BLaER1 treated with 17β-estradiol and CSF1 and Interleukin-3, amounts not matched to agents 10 nM and 100 nM (cell line): Measurements from ENCODE around the gene RUBCN.
"Not testable (repeated sequence)": the region's sequence is repeated elsewhere in the genome, so short reads cannot be mapped to it uniquely, and the experiment has no call there.

Source experiments
- H3K27ac ChIP-seq, 11 experiments: shearing (Covaris generic); formaldehyde crosslinking; 2 replicates each; pipeline ENCODE4 v1.8.1; 2022
- H3K27me3 ChIP-seq, 11 experiments: shearing (Covaris generic); formaldehyde crosslinking; 2 replicates each; pipeline ENCODE4 v1.8.1; 2022
- H3K36me3 ChIP-seq, 11 experiments: shearing (Covaris generic); formaldehyde crosslinking; 2 replicates each; pipeline ENCODE4 v1.8.1; 2022
- H3K4me1 ChIP-seq, 10 experiments: shearing (Covaris generic); formaldehyde crosslinking; 2 replicates each; pipeline ENCODE4 v1.8.1; 2022
- H3K4me2 ChIP-seq, 11 experiments: shearing (Covaris generic); formaldehyde crosslinking; 2 replicates each; pipeline ENCODE4 v1.8.1; 2022
- H3K4me3 ChIP-seq, 10 experiments: shearing (Covaris generic); formaldehyde crosslinking; 2 replicates each; pipeline ENCODE4 v1.8.1; 2022
- H3K9ac ChIP-seq, 11 experiments: shearing (Covaris generic); formaldehyde crosslinking; 2 replicates each; pipeline ENCODE4 v1.8.1; 2022
- H3K9me3 ChIP-seq, 11 experiments: shearing (Covaris generic); formaldehyde crosslinking; replicated peaks in 1 of 11; 2 replicates each; pipeline ENCODE4 v1.8.1; 2022
- H4K20me1 ChIP-seq, 11 experiments: shearing (Covaris generic); formaldehyde crosslinking; 2 replicates each; pipeline ENCODE4 v1.8.1; 2022
- Cebpa-rat ChIP-seq, 11 experiments: shearing (Covaris generic); IDR thresholded peaks; 2 replicates each; pipeline ENCODE4 v1.8.1; 2022

Gene RUBCN

GRCh38 chr3:197746209-197746608 lies 9.5 kb upstream of the RUBCN start:
- Histone ChIP-seq H3K36me3 (no peaks in the 10 kb centered on the region), H3K4me2 (peak overlapping the region in 5 of 11 experiments; percentile 37 to 61 (median 55); a peak in 7 of 22 replicates), H3K4me3 (no peak overlapping the region), H3K27me3 (no peaks in the 10 kb centered on the region), H3K9me3 (peaks cover 0 to 4% (median 0%) of the 10 kb centered on the region in 11 experiments; a peak in 1 of 22 replicates), H3K4me1 (peaks cover 12 to 35% (median 25%) of the 10 kb centered on the region in 10 experiments), H4K20me1 (peaks cover 0 to 12% (median 6%) of the 10 kb centered on the region in 11 experiments; a peak in 11 of 22 replicates), H3K27ac (no peak overlapping the region), H3K9ac (no peak overlapping the region)
- no peak for TF ChIP-seq Cebpa-rat (IDR thresholded peaks at IDR 0.05)

- no peaks in the 10 kb centered on the region for H4K20me1 ChIP-seq
- no peaks in the 10 kb centered on the region for H3K36me3 ChIP-seq
- H3K4me2 ChIP-seq = no peak overlapping the region
- TF ChIP-seq Cebpa-rat (IDR thresholded peaks at IDR 0.05) = no peak
- H3K9me3 ChIP-seq = peaks cover 0 to 4% (median 0%) of the 10 kb centered on the region in 11 experiments; a peak in 1 of 22 replicates
- no peak overlapping the region for H3K9ac ChIP-seq
- no peak overlapping the region for H3K4me3 ChIP-seq
- no peaks in the 10 kb centered on the region for H3K27me3 ChIP-seq
- peaks cover 9 to 26% (median 18%) of the 10 kb centered on the region in 10 experiments for H3K4me1 ChIP-seq
- no peak overlapping the region for H3K27ac ChIP-seq
Measured at GRCh38 chr3:197742787-197743186, 6.1 kb upstream of the RUBCN start.

- peak overlapping the region in 1 of 11 experiments; percentile 78; a peak in 3 of 22 replicates for H3K27ac ChIP-seq
- peak overlapping the region; percentile 60 to 87 (median 84); a peak in 19 of 22 replicates for H3K9ac ChIP-seq
- no peaks in the 10 kb centered on the region; a peak in 1 of 22 replicates for H3K36me3 ChIP-seq
- H3K9me3 ChIP-seq = no peaks in the 10 kb centered on the region
- peaks cover 35 to 50% (median 45%) of the 10 kb centered on the region in 10 experiments for H3K4me1 ChIP-seq
- peaks cover 3 to 30% (median 10%) of the 10 kb centered on the region in 11 experiments; a peak in 13 of 22 replicates for H4K20me1 ChIP-seq
- H3K4me3 ChIP-seq = peak overlapping the region; percentile 80 to 97 (median 92)
- H3K27me3 ChIP-seq = no peaks in the 10 kb centered on the region
- peak overlapping the region; percentile 85 to 99 (median 94) for H3K4me2 ChIP-seq
- TF ChIP-seq Cebpa-rat (IDR thresholded peaks at IDR 0.05) = no peak
Measured at GRCh38 chr3:197737749-197738462, 1.2 kb upstream of the RUBCN start.

- peaks cover 3 to 36% (median 10%) of the 10 kb centered on the region in 11 experiments; a peak in 13 of 22 replicates for H4K20me1 ChIP-seq
- H3K9ac ChIP-seq = peak overlapping the region; percentile 60 to 87 (median 84); a peak in 21 of 22 replicates
- H3K4me1 ChIP-seq = peaks cover 35 to 53% (median 47%) of the 10 kb centered on the region in 10 experiments
- no peaks in the 10 kb centered on the region for H3K9me3 ChIP-seq
- peak overlapping the region; percentile 80 to 97 (median 92) for H3K4me3 ChIP-seq
- peak overlapping the region; percentile 85 to 99 (median 94) for H3K4me2 ChIP-seq
- H3K27me3 ChIP-seq = no peaks in the 10 kb centered on the region
- peak overlapping the region in 8 of 11 experiments; percentile 40 to 78 (median 58); a peak in 16 of 22 replicates for H3K27ac ChIP-seq
- no peak for TF ChIP-seq Cebpa-rat (IDR thresholded peaks at IDR 0.05)
- H3K36me3 ChIP-seq = peaks cover 0 to 3% (median 0%) of the 10 kb centered on the region in 11 experiments; a peak in 1 of 22 replicates
Measured at GRCh38 chr3:197737319-197737649, 580 bp upstream of the RUBCN start.

- H4K20me1 ChIP-seq = peaks cover 3 to 47% (median 10%) of the 10 kb centered on the region in 11 experiments; a peak in 13 of 22 replicates
- H3K9me3 ChIP-seq = no peaks in the 10 kb centered on the region; a peak in 1 of 22 replicates
- H3K4me3 ChIP-seq = peak overlapping the region; percentile 80 to 97 (median 92)
- peak overlapping the region; percentile 91 to 99 (median 97) for H3K4me2 ChIP-seq
- H3K36me3 ChIP-seq = peaks cover 0 to 5% (median 0%) of the 10 kb centered on the region in 11 experiments; a peak in 2 of 22 replicates
- peaks cover 35 to 53% (median 47%) of the 10 kb centered on the region in 10 experiments for H3K4me1 ChIP-seq
- no peaks in the 10 kb centered on the region for H3K27me3 ChIP-seq
- peak overlapping the region; percentile 77 to 87 (median 85) for H3K9ac ChIP-seq
- no peak for TF ChIP-seq Cebpa-rat (IDR thresholded peaks at IDR 0.05)
- peak overlapping the region in 10 of 11 experiments; percentile 66 to 83 (median 76); a peak in 19 of 22 replicates for H3K27ac ChIP-seq
Measured at GRCh38 chr3:197736010-197736490, 654 bp downstream of the RUBCN start.

- Histone ChIP-seq H3K4me3 (peak overlapping the region; percentile 33 to 97 (median 88)), H4K20me1 (peaks cover 3 to 52% (median 10%) of the 10 kb centered on the region in 11 experiments; a peak in 13 of 22 replicates), H3K36me3 (peaks cover 0 to 5% (median 0%) of the 10 kb centered on the region in 11 experiments; a peak in 2 of 22 replicates), H3K27ac (peak overlapping the region; percentile 24 to 83 (median 71); a peak in 21 of 22 replicates), H3K9me3 (peaks cover 0 to 8% (median 5%) of the 10 kb centered on the region in 11 experiments; a peak in 10 of 22 replicates), H3K4me2 (peak overlapping the region; percentile 91 to 99 (median 97)), H3K27me3 (no peaks in the 10 kb centered on the region), H3K4me1 (peaks cover 39 to 53% (median 47%) of the 10 kb centered on the region in 10 experiments), H3K9ac (peak overlapping the region; percentile 49 to 87 (median 85); a peak in 20 of 22 replicates)
- no peak for TF ChIP-seq Cebpa-rat (IDR thresholded peaks at IDR 0.05)
Measured at GRCh38 chr3:197734667-197735318, 1.9 kb downstream of the RUBCN start.

GRCh38 chr3:197733042-197733441 lies 3.7 kb downstream of the RUBCN start:
- Histone ChIP-seq H3K9me3 (peaks cover 0 to 17% (median 10%) of the 10 kb centered on the region in 11 experiments; a peak in 10 of 22 replicates), H3K27me3 (no peaks in the 10 kb centered on the region), H3K4me3 (no peak overlapping the region), H3K4me2 (peak overlapping the region in 9 of 11 experiments; percentile 91 to 99 (median 97); a peak in 7 of 22 replicates), H3K36me3 (peaks cover 0 to 9% (median 0%) of the 10 kb centered on the region in 11 experiments; a peak in 2 of 22 replicates), H3K27ac (0 out of 22 replicates have a peak overlapping the region, but pooled peaks of 1 of the 11 experiments have one; percentile 81), H3K4me1 (peaks cover 41 to 53% (median 45%) of the 10 kb centered on the region in 10 experiments), H3K9ac (no peak overlapping the region), H4K20me1 (peaks cover 3 to 68% (median 10%) of the 10 kb centered on the region in 11 experiments; a peak in 13 of 22 replicates)
- TF ChIP-seq Cebpa-rat (IDR thresholded peaks at IDR 0.05) = no peak

DNA sequence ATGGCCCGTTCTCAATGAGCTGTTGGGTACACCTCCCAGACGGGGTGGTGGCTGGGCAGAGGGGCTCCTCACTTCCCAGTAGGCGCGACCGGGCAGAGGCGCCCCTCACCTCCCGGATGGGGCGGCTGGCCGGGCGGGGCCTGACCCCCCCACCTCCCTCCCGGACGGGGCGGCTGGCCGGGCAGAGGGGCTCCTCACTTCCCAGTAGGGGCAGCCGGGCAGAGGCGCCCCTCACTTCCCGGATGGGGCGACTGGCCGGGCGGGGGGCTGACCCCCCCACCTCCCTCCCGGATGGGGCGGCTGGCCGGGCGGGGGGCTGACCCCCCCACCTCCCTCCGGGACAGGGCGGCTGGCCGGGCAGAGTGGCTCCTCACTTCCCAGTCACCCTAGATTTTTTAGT lies 5.2 kb downstream of the RUBCN start:
- H3K4me3 ChIP-seq, H3K27ac ChIP-seq, H3K4me2 ChIP-seq, H3K27me3 ChIP-seq, H3K9ac ChIP-seq: not testable (repeated sequence)
- Histone ChIP-seq H4K20me1 (peaks cover 3 to 84% (median 12%) of the 10 kb centered on the region in 11 experiments; a peak in 15 of 22 replicates), H3K36me3 (peaks cover 0 to 12% (median 3%) of the 10 kb centered on the region in 11 experiments; a peak in 4 of 22 replicates), H3K4me1 (peaks cover 32 to 55% (median 38%) of the 10 kb centered on the region in 10 experiments), H3K9me3 (peaks cover 0 to 17% (median 10%) of the 10 kb centered on the region in 11 experiments; a peak in 10 of 22 replicates)

GRCh38 chr3:197730770-197731169 lies 5.9 kb downstream of the RUBCN start:
- not testable (repeated sequence) for H3K4me3 ChIP-seq, H3K9ac ChIP-seq, H3K27me3 ChIP-seq, H3K4me2 ChIP-seq, H3K27ac ChIP-seq
- Histone ChIP-seq H3K4me1 (peaks cover 28 to 53% (median 34%) of the 10 kb centered on the region in 10 experiments), H3K9me3 (peaks cover 0 to 17% (median 10%) of the 10 kb centered on the region in 11 experiments; a peak in 10 of 22 replicates), H3K36me3 (peaks cover 0 to 12% (median 3%) of the 10 kb centered on the region in 11 experiments; a peak in 5 of 22 replicates), H4K20me1 (peaks cover under 1 to 85% (median 9%) of the 10 kb centered on the region in 11 experiments; a peak in 15 of 22 replicates)
